GM21576 (cell line): ENCODE data around the gene CDX1.

ENCODE experiments used
- ATAC-seq: cut with Tn5 transposase; IDR thresholded peaks from one replicate; pipeline ENCODE4 v1.9.1; 2021; ENCODE audit warnings: mild to moderate bottlenecking, moderate library complexity; ENCODE audit not compliant: unreplicated experiment

Gene CDX1

DNA sequence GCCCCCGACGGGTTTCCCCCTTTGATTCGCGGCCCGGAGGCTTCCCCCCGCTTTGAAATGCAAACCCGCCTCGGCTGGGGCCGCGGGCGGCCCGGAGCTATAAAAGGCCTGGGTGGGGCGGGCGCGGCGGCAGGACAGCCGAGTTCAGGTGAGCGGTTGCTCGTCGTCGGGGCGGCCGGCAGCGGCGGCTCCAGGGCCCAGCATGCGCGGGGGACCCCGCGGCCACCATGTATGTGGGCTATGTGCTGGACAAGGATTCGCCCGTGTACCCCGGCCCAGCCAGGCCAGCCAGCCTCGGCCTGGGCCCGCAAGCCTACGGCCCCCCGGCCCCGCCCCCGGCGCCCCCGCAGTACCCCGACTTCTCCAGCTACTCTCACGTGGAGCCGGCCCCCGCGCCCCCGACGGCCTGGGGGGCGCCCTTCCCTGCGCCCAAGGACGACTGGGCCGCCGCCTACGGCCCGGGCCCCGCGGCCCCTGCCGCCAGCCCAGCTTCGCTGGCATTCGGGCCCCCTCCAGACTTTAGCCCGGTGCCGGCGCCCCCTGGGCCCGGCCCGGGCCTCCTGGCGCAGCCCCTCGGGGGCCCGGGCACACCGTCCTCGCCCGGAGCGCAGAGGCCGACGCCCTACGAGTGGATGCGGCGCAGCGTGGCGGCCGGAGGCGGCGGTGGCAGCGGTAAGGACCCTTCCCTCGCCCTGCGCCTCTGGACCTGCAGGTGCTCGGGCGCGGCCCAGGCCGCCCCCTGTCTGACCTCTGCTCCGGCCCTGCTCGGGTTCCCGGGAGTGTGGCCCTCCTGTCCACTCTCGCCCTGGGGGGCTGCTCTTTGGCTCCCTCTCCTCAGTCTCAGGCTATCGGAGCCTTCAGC, at the start of gene CDX1:
TSS of gene CDX1 (plus strand) at position 129 of the 862 bp plus-strand sequence. CDS start at position 228, 99 bp downstream.
- ATAC-seq = no peak

DNA sequence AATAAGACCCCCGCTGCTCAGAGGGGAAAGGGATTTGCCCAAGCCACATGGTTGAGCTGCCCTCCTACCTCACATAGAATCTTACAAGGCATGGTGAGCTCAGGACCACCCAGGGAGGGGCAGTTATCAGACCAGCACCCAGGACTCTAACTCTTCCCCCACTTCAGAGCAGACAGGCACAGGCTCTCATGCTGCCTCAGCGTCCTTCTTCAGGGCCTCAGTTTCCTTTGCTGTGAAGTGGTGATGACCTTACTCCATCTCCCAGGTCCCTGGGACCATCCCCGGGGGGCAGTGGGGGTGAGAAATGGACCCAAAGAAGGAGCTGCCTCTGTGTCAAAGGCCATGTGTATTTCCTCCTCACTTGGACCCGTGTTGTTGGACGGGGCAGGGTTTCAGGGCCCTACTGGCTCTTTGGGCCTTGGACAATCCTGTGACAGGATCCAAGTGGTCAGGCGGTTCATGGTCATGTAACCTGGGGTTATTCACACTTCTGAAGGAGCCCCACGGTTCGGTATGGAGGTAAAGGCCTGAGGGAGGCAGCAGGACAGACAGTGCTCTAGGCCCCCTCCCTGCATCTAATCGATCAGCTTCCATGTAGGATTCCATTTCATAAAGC, 48.5 kb upstream of the CDX1 start:
- ATAC-seq = no peak

DNA sequence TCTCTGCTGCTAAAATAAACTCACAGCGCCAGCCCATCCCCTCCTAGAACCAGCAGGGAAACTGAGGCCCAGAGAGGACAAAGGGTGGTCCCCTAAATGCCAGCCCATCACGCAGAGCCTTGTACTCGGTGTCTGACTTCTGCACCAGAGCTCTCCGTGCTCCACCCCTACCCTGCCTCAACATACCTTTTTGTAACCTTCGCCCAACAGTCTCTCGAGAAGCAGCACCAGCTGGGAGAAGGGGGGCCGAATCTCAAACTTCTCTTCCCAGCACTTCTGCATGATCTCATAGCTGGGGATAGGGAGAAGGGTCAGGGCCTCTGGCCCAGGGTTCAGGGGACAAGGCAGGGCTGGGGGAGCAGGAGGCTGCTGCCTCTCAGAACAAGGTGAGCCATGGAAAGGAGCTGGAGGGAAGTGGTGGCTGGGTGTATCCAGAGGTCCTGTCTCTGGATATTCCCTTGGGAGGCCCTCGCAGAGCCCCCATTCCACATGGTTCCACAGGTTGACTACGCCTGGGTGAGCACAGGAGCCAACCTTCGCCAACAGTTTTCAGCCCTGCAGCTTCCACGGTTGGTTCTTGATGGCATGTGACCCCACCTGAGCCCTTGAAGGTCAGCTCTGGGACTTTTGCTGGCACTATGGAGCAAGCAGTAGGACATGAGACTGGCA, 47.9 kb upstream of the CDX1 start:
- ATAC-seq = no peak

DNA sequence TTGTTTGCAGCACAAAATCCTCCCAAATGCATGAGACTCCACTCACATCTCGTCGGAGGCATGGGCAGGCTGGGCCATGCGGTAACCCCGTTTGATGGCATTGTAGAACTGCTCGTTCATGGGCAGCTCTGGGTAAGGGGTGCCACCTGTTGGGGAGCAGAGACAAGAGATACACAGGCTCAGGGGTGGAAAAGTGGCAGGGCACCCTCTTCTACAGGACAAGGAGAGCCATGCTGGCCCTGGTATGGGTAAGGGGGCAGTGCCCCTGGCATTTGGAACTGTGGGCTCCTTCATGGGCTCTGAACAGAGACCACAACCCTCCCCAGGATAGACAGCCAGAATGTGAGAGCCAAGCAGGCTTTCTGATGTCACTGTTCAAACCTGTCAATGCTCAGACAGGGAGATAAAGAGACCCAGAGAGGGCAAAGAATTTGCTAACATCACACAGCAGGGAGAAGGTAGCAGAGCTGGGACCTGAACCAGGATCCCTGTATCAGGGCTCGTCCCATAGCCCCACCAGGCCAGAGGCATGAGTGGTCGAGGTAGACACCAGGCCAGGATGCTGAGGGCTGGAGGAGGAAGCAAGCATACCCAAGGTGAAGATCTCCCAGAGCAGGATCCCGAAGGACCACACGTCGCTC, 47.0 kb upstream of the CDX1 start:
- ATAC-seq = no peak

DNA sequence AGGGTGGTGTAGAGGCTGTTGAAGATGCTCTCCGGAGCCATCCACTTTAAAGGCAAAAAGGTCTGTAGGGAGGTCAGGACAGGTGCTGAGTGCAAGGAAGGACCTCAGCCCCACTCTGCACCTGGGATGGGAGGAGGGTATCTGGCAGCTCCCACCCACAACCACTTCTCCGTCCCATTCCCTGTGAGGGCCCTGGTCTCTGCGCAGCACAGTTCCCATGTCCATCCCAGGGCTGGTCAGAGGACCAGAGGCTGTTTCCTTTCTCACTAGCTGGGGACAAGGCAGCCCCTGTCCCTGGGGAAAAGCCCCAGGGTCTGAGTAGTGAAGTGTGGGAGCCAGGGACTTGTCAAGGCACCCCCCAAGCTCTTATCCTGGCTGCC, 46.5 kb upstream of the CDX1 start:
- no peak for ATAC-seq

- ATAC-seq = no peak
These were observed 45.7 kb upstream of the CDX1 start for GRCh38 chr5:150120617-150121447.

GRCh38 chr5:150121448-150122157, 45.0 kb upstream of the CDX1 start:
- no peak for ATAC-seq

- no peak for ATAC-seq
These were observed 44.4 kb upstream of the CDX1 start for GRCh38 chr5:150122158-150122510.

- no peak for ATAC-seq
These were observed 43.8 kb upstream of the CDX1 start for GRCh38 chr5:150122536-150123481.

- no peak for ATAC-seq
These were observed 43.0 kb upstream of the CDX1 start for GRCh38 chr5:150123542-150123941.

GRCh38 chr5:150124111-150124557, 42.4 kb upstream of the CDX1 start:
- no peak for ATAC-seq

DNA sequence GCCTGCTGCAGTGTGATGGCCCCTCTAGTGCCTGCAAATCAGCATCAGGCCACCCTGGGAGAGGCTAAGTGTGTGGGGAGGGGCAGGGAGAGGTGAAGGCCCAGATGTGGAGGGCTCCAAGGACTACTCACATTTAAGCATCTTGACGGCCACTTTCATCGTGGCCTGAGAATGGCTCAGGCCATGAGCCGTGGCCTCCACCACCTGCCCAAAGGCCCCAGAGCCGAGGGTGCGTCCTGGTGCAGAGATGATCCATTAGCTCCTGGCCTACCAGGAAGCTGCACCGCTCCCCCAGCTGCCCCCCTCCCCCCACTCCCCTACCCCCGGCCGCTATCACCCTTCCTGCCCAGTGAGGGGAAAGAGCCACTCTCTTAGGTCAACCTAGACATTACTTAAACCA, 42.0 kb upstream of the CDX1 start:
- no peak for ATAC-seq

- ATAC-seq = no peak
These were observed 41.2 kb upstream of the CDX1 start for GRCh38 chr5:150125334-150125733.

GRCh38 chr5:150126199-150126920, 40.2 kb upstream of the CDX1 start:
- ATAC-seq = no peak

GRCh38 chr5:150126921-150127265, 39.7 kb upstream of the CDX1 start:
- no peak for ATAC-seq

DNA sequence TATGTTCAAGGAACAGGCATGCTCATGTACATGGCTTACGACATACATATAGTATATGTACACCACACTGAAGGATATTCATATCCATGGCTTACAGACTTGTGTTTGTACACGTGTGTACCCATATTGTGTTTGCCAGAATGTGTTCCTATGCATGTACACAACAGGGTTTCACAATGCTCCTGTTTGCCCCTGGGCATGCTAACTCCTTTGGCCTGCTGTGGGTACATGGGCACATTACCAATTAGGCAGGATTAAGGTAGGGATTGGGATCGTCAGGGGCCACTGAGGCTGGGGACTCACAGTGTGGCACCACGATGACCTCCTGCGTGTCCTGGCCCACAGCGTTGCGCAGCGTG, 37.1 kb upstream of the CDX1 start:
- no peak for ATAC-seq

- no peak for ATAC-seq
These were observed 36.6 kb upstream of the CDX1 start for GRCh38 chr5:150129813-150130492.

GRCh38 chr5:150130493-150130922, 36.1 kb upstream of the CDX1 start:
- no peak for ATAC-seq
